Mesenchymal stem cell (in vitro differentiated cells and primary cell): ENCODE data around the gene OR10G7.

Experiments used
- DNase-seq: peaks from one replicate; pipeline ENCODE4 v3.0.0-alpha.2; 2013
- H2AFZ ChIP-seq: one replicate; pipeline ENCODE4 v1.6.1; 2013; ENCODE audit warnings: low read depth, mild to moderate bottlenecking, control low read depth, inconsistent platforms, low read length, moderate library complexity
- H2AK5ac ChIP-seq: 2 replicates; pipeline ENCODE4 v1.6.1; 2013; ENCODE audit warnings: low read length, moderate library complexity, mild to moderate bottlenecking, inconsistent platforms; ENCODE audit not compliant: severe bottlenecking
- H2BK120ac ChIP-seq: one replicate; pipeline ENCODE4 v1.6.1; 2013; ENCODE audit warnings: low read depth, mild to moderate bottlenecking, inconsistent platforms, low read length, moderate library complexity
- H2BK12ac ChIP-seq, 2 experiments: one replicate each; pipeline ENCODE4 v1.6.1; 2013; ENCODE audit warnings: inconsistent platforms in 2 of 2, low read length in 2 of 2, mild to moderate bottlenecking in 2 of 2, moderate library complexity in 2 of 2, control low read depth in 1 of 2
- H2BK15ac ChIP-seq: one replicate; pipeline ENCODE4 v1.6.1; 2013; ENCODE audit warnings: mild to moderate bottlenecking, low read depth, inconsistent platforms; ENCODE audit not compliant: poor library complexity, severe bottlenecking
- H2BK5ac ChIP-seq: 2 replicates; pipeline ENCODE4 v1.6.1; 2013; ENCODE audit warnings: low read depth, mild to moderate bottlenecking, low read length, control low read depth, inconsistent platforms; ENCODE audit not compliant: poor library complexity, severe bottlenecking
- H3K14ac ChIP-seq, 2 experiments: one replicate each; pipeline ENCODE4 v1.6.1; 2013; ENCODE audit warnings: inconsistent platforms in 2 of 2, low read length in 2 of 2, control low read depth in 1 of 2, mild to moderate bottlenecking in 1 of 2, moderate library complexity in 1 of 2
- H3K18ac ChIP-seq, 2 experiments: one replicate each; pipeline ENCODE4 v1.6.1; 2013; ENCODE audit warnings: inconsistent platforms in 2 of 2, low read length in 2 of 2, control low read depth in 1 of 2, low read depth in 1 of 2, mild to moderate bottlenecking in 1 of 2
- H3K23ac ChIP-seq, 2 experiments: one replicate each; pipeline ENCODE4 v1.6.1; 2013; ENCODE audit warnings: inconsistent platforms in 2 of 2, low read length in 2 of 2, mild to moderate bottlenecking in 2 of 2, moderate library complexity in 2 of 2, control low read depth in 1 of 2
- H3K27ac ChIP-seq: 2 replicates; pipeline ENCODE4 v1.5.1; 2013; ENCODE audit warnings: mild to moderate bottlenecking, moderate library complexity, low read length, control low read depth, inconsistent platforms; ENCODE audit not compliant: poor library complexity, severe bottlenecking
- H3K27me3 ChIP-seq, 2 experiments: 2 replicates each; pipeline versions ENCODE4 v1.6.1 to v1.7.0; 2013; ENCODE audit warnings: low read length in 2 of 2, mild to moderate bottlenecking in 2 of 2, moderate library complexity in 2 of 2, control low read depth in 1 of 2, inconsistent platforms in 1 of 2; ENCODE audit not compliant: control insufficient read depth in 1 of 2, insufficient read depth in 1 of 2
- H3K36me3 ChIP-seq, 2 experiments: 2 replicates each; pipeline versions ENCODE4 v1.6.1 to v1.7.0; 2013; ENCODE audit warnings: low read length in 2 of 2, control low read depth in 1 of 2, inconsistent platforms in 1 of 2, low read depth in 1 of 2, mild to moderate bottlenecking in 1 of 2; ENCODE audit not compliant: insufficient read depth in 2 of 2, control insufficient read depth in 1 of 2
- H3K4ac ChIP-seq, 2 experiments: one replicate each; pipeline ENCODE4 v1.6.1; 2013; ENCODE audit warnings: inconsistent platforms in 2 of 2, low read length in 2 of 2, mild to moderate bottlenecking in 2 of 2, moderate library complexity in 2 of 2, control low read depth in 1 of 2, low read depth in 1 of 2
- H3K4me1 ChIP-seq: 2 replicates; pipeline ENCODE4 v1.6.1; 2013; ENCODE audit warnings: low read depth, low read length, control low read depth; ENCODE audit not compliant: control insufficient read depth, insufficient read depth
- H3K4me2 ChIP-seq: 2 replicates; pipeline ENCODE4 v1.6.1; 2013; ENCODE audit warnings: low read length, mild to moderate bottlenecking, inconsistent platforms; ENCODE audit not compliant: poor library complexity, severe bottlenecking
- H3K4me3 ChIP-seq, 2 experiments: 2 replicates each; pipeline versions ENCODE4 v1.5.1 to v1.7.0; 2013; ENCODE audit warnings: low read length in 2 of 2, mild to moderate bottlenecking in 2 of 2, control low read depth in 1 of 2, low read depth in 1 of 2; ENCODE audit not compliant: insufficient read depth in 1 of 2
- H3K79me1 ChIP-seq: replicated peaks from 2 replicates; pipeline ENCODE4 v1.6.1; 2013; ENCODE audit warnings: mild to moderate bottlenecking, control low read depth, low read length, inconsistent platforms; ENCODE audit not compliant: poor library complexity, severe bottlenecking
- H3K9ac ChIP-seq: 2 replicates; pipeline ENCODE4 v1.7.0; 2013; ENCODE audit warnings: mild to moderate bottlenecking, low read length, moderate library complexity
- H3K9me3 ChIP-seq: 2 replicates; pipeline ENCODE4 v1.7.0; 2013; ENCODE audit warnings: mild to moderate bottlenecking, low read length; ENCODE audit not compliant: control insufficient read depth
- H4K8ac ChIP-seq: one replicate; pipeline ENCODE4 v1.6.1; 2013; ENCODE audit warnings: inconsistent platforms, mild to moderate bottlenecking, low read length, moderate library complexity
- H4K91ac ChIP-seq: one replicate; pipeline ENCODE4 v1.6.1; 2013; ENCODE audit warnings: mild to moderate bottlenecking, low read length, inconsistent platforms
- WGBS: methylation state at CpG from one replicate; pipeline ENCODE4 v1.1.7; 2013; ENCODE audit warnings: mixed read lengths; 5-methylcytosine and 5-hydroxymethylcytosine counted together

OR10G7 gene

GRCh38 chr11:124077266-124077665 lies 36.1 kb upstream of the OR10G7 start:
- H2AFZ ChIP-seq, result no peak overlapping the region
- no peak overlapping the region for H3K4me3 ChIP-seq
- H3K79me1 ChIP-seq, result no peaks in the 10 kb centered on the region
- no peak overlapping the region for H3K4ac ChIP-seq
- no peak overlapping the region for H2BK15ac ChIP-seq
- H4K8ac ChIP-seq, result no peak overlapping the region
- H2BK120ac ChIP-seq, result no peak overlapping the region
- peaks cover 0 to 27% of the 10 kb centered on the region in 2 experiments for H3K27me3 ChIP-seq
- H3K14ac ChIP-seq, result no peak overlapping the region
- H4K91ac ChIP-seq, result no peak overlapping the region
- no peak overlapping the region for H3K4me2 ChIP-seq
- H3K36me3 ChIP-seq, result no peaks in the 10 kb centered on the region
- no peak overlapping the region for H3K9ac ChIP-seq
- H2BK12ac ChIP-seq, result no peak overlapping the region
- no peak for DNase-seq
- no peaks in the 10 kb centered on the region for H3K9me3 ChIP-seq
- H3K27ac ChIP-seq, result no peak overlapping the region
- no peak overlapping the region for H2BK5ac ChIP-seq
- WGBS, result no CpG with 5 or more reads among the region's 1 CpG
- H3K4me1 ChIP-seq, result peaks cover 3% of the 10 kb centered on the region
- no peak overlapping the region for H2AK5ac ChIP-seq
- no peak overlapping the region for H3K23ac ChIP-seq
- H3K18ac ChIP-seq, result no peak overlapping the region

- Histone ChIP-seq H3K4me1 (peaks cover 3% of the 10 kb centered on the region), H3K27ac (no peak overlapping the region), H2BK15ac (no peak overlapping the region), H2AK5ac (no peak overlapping the region), H3K9ac (peak overlapping the region; percentile 63), H3K14ac (peak overlapping the region in 1 of 2 experiments; percentile 30), H2AFZ (no peak overlapping the region), H3K4me3 (peak overlapping the region in 1 of 2 experiments; percentile 79), H3K79me1 (no peaks in the 10 kb centered on the region), H2BK5ac (no peak overlapping the region), H3K9me3 (no peaks in the 10 kb centered on the region), H3K27me3 (peaks cover 0 to 28% of the 10 kb centered on the region in 2 experiments), H3K18ac (peak overlapping the region in 1 of 2 experiments; percentile 18), H2BK12ac (peak overlapping the region in 1 of 2 experiments; percentile 83), H3K4ac (peak overlapping the region in 1 of 2 experiments; percentile 13), H4K8ac (peak overlapping the region; percentile 69), H3K23ac (no peak overlapping the region), H3K4me2 (no peak overlapping the region), H3K36me3 (no peaks in the 10 kb centered on the region), H4K91ac (peak overlapping the region; percentile 70), H2BK120ac (peak overlapping the region; percentile 27)
- DNase-seq, result no peak
- 95% methylated on average over 29 of the region's 36 CpGs for WGBS
Observed at GRCh38 chr11:124075841-124076651, 34.9 kb upstream of the OR10G7 start.

GRCh38 chr11:124075492-124075840 lies 34.3 kb upstream of the OR10G7 start:
- Histone ChIP-seq H2AFZ (no peak overlapping the region), H2BK12ac (peak overlapping the region in 1 of 2 experiments; percentile 79), H3K14ac (no peak overlapping the region), H3K9ac (peak overlapping the region; percentile 63), H2BK120ac (no peak overlapping the region), H4K8ac (no peak overlapping the region), H3K23ac (no peak overlapping the region), H3K27me3 (peaks cover 0 to 33% of the 10 kb centered on the region in 2 experiments), H2BK5ac (no peak overlapping the region), H3K18ac (peak overlapping the region; percentile 9 to 63), H3K27ac (no peak overlapping the region), H3K4me1 (peaks cover 3% of the 10 kb centered on the region), H3K9me3 (no peaks in the 10 kb centered on the region), H3K36me3 (no peaks in the 10 kb centered on the region), H3K4me3 (peak overlapping the region in 1 of 2 experiments; percentile 79), H4K91ac (peak overlapping the region; percentile 58), H2AK5ac (no peak overlapping the region), H3K79me1 (no peaks in the 10 kb centered on the region), H2BK15ac (no peak overlapping the region), H3K4me2 (no peak overlapping the region), H3K4ac (no peak overlapping the region)
- DNase-seq, result no peak
- 94% methylated on average over 6 of the region's 6 CpGs for WGBS

GRCh38 chr11:124074554-124074953 lies 33.4 kb upstream of the OR10G7 start:
- no peak overlapping the region for H3K4me2 ChIP-seq
- no peak overlapping the region for H2BK12ac ChIP-seq
- no peak overlapping the region for H2BK120ac ChIP-seq
- peaks cover 3 to 36% of the 10 kb centered on the region in 2 experiments for H3K27me3 ChIP-seq
- H3K36me3 ChIP-seq, result no peaks in the 10 kb centered on the region
- no peak overlapping the region for H3K14ac ChIP-seq
- no peak overlapping the region for H2AK5ac ChIP-seq
- H3K79me1 ChIP-seq, result no peaks in the 10 kb centered on the region
- H2BK5ac ChIP-seq, result no peak overlapping the region
- peak overlapping the region; percentile 19 for H4K8ac ChIP-seq
- no peak overlapping the region for H2AFZ ChIP-seq
- no peaks in the 10 kb centered on the region for H3K9me3 ChIP-seq
- peak overlapping the region; percentile 90 for H4K91ac ChIP-seq
- no peak overlapping the region for H3K27ac ChIP-seq
- no peak overlapping the region for H3K4me3 ChIP-seq
- peak overlapping the region in 1 of 2 experiments; percentile 35 for H3K4ac ChIP-seq
- peaks cover 3% of the 10 kb centered on the region for H3K4me1 ChIP-seq
- 97% methylated on average over 5 of the region's 5 CpGs for WGBS
- no peak overlapping the region for H3K9ac ChIP-seq
- peak overlapping the region in 1 of 2 experiments; percentile 51 for H3K18ac ChIP-seq
- DNase-seq, result no peak
- no peak overlapping the region for H3K23ac ChIP-seq
- H2BK15ac ChIP-seq, result no peak overlapping the region
